ENCODE results near the gene ERG.

Gene ERG

GRCh38 chr21:38472412-38473108 lies 25.7 kb downstream of the ERG start:
- no peak for DNase-seq

- DNase-seq: no peak
Measured at GRCh38 chr21:38471766-38472165, 26.5 kb downstream of the ERG start.

GRCh38 chr21:38470755-38471154 lies 27.5 kb downstream of the ERG start:
- no peak for DNase-seq

- no peak for DNase-seq
Measured at GRCh38 chr21:38469642-38470041, 28.6 kb downstream of the ERG start.

- DNase-seq: no peak
Measured at GRCh38 chr21:38468989-38469388, 29.3 kb downstream of the ERG start.

GRCh38 chr21:38467911-38468310 lies 30.4 kb downstream of the ERG start:
- no peak for DNase-seq

GRCh38 chr21:38467374-38467773 lies 30.9 kb downstream of the ERG start:
- DNase-seq: no peak

- DNase-seq: no peak
Measured at GRCh38 chr21:38460171-38460742, 38.0 kb downstream of the ERG start.

GRCh38 chr21:38459490-38459889 lies 38.8 kb downstream of the ERG start:
- DNase-seq: no peak

GRCh38 chr21:38455403-38455802 lies 42.9 kb downstream of the ERG start:
- DNase-seq: no peak

GRCh38 chr21:38454702-38455101 lies 43.6 kb downstream of the ERG start:
- DNase-seq: no peak

GRCh38 chr21:38454161-38454560 lies 44.1 kb downstream of the ERG start:
- no peak for DNase-seq

- no peak for DNase-seq
Measured at GRCh38 chr21:38448671-38449385, 49.4 kb downstream of the ERG start.

GRCh38 chr21:38447611-38448010 lies 50.7 kb downstream of the ERG start:
- DNase-seq: no peak

- no peak for DNase-seq
Measured at GRCh38 chr21:38444691-38445090, 53.6 kb downstream of the ERG start.

- DNase-seq: no peak
Measured at GRCh38 chr21:38443110-38443509, 55.2 kb downstream of the ERG start.

GRCh38 chr21:38441153-38441552 lies 57.1 kb downstream of the ERG start:
- no peak for DNase-seq

- DNase-seq: no peak
Measured at GRCh38 chr21:38440746-38441145, 57.5 kb downstream of the ERG start.

- no peak for DNase-seq
Measured at GRCh38 chr21:38439957-38440356, 58.3 kb downstream of the ERG start.

GRCh38 chr21:38439426-38439825 lies 58.9 kb downstream of the ERG start:
- DNase-seq: no peak

- no peak for DNase-seq
Measured at GRCh38 chr21:38438462-38438893, 59.8 kb downstream of the ERG start.

GRCh38 chr21:38436341-38436740 lies 61.9 kb downstream of the ERG start:
- no peak for DNase-seq

- DNase-seq: no peak
Measured at GRCh38 chr21:38434913-38435533, 63.3 kb downstream of the ERG start.

- no peak for DNase-seq
Measured at GRCh38 chr21:38433471-38433870, 64.8 kb downstream of the ERG start.
